HG03064 (cell line): Measurements from ENCODE around the gene HOXD12.

ENCODE experiments used
- ATAC-seq: cut with Tn5 transposase; IDR thresholded peaks from one replicate; pipeline ENCODE4 v1.9.1; 2021; ENCODE audit warnings: low read depth; ENCODE audit not compliant: unreplicated experiment

HOXD12 gene, protein sequence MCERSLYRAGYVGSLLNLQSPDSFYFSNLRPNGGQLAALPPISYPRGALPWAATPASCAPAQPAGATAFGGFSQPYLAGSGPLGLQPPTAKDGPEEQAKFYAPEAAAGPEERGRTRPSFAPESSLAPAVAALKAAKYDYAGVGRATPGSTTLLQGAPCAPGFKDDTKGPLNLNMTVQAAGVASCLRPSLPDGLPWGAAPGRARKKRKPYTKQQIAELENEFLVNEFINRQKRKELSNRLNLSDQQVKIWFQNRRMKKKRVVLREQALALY

DNA sequence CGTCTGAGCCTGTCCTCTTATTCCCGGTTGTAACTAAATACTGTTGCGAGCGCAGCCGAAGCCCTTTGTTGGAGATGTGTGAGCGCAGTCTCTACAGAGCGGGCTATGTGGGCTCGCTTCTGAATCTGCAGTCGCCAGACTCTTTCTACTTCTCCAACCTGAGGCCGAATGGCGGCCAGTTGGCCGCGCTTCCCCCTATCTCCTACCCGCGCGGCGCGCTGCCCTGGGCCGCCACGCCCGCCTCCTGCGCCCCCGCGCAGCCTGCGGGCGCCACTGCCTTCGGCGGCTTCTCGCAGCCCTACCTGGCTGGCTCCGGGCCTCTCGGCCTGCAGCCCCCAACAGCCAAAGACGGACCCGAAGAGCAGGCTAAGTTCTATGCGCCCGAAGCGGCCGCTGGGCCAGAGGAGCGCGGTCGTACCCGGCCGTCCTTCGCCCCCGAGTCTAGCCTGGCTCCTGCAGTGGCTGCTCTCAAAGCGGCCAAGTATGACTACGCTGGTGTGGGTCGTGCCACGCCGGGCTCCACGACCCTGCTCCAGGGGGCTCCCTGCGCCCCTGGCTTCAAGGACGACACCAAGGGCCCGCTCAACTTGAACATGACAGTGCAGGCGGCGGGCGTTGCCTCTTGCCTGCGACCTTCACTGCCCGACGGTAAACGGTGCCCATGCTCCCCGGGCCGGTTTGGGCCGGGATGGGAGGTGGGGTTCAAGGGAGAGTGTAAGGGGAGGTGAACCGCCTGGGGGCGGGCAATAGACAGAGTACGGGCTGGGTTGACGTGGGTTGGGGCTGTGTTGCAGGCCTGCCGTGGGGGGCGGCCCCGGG lies at the start of gene HOXD12:
TSS of gene HOXD12 (plus strand) at position 68 of the 819 bp plus-strand sequence. CDS start at position 75, 7 bp downstream.
- ATAC-seq: no peak

DNA sequence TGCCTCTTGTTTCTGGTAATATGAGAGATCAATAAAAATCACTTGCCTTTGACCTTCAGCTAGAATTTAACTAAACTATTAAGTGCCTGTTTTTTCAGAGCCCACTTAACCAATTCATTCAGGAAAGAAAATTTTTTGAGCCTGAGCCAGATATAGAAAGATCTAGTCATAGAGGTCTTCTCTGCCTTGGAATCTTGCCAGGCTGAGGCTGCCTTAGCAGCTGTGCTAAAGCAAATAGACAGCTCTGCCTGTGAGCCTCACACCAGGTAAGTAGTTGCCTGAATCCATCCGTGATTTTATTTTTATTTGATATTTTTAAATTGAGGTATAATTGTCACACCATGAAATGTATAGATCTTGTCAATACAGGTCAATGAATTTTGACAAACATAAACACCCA lies 43.2 kb upstream of the HOXD12 start:
- no peak for ATAC-seq

DNA sequence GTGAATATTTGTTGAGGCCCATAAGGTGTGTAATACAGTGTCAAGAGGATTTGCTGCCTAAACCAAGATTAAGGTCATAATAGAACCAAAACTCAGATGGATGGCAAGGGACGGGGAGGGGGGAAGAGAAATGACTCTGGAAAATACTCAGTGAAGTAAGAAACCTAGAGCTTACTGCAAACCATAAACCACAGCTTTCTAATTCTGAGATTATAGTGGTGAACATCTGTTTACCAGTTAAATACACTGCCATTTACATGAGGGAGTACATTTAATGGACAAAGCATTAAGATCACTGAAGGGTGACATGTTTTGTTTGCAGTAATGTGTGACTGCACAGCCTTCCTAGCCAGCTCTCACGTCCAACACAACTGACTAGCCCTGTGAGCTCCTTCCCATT lies 35.6 kb upstream of the HOXD12 start:
- no peak for ATAC-seq

DNA sequence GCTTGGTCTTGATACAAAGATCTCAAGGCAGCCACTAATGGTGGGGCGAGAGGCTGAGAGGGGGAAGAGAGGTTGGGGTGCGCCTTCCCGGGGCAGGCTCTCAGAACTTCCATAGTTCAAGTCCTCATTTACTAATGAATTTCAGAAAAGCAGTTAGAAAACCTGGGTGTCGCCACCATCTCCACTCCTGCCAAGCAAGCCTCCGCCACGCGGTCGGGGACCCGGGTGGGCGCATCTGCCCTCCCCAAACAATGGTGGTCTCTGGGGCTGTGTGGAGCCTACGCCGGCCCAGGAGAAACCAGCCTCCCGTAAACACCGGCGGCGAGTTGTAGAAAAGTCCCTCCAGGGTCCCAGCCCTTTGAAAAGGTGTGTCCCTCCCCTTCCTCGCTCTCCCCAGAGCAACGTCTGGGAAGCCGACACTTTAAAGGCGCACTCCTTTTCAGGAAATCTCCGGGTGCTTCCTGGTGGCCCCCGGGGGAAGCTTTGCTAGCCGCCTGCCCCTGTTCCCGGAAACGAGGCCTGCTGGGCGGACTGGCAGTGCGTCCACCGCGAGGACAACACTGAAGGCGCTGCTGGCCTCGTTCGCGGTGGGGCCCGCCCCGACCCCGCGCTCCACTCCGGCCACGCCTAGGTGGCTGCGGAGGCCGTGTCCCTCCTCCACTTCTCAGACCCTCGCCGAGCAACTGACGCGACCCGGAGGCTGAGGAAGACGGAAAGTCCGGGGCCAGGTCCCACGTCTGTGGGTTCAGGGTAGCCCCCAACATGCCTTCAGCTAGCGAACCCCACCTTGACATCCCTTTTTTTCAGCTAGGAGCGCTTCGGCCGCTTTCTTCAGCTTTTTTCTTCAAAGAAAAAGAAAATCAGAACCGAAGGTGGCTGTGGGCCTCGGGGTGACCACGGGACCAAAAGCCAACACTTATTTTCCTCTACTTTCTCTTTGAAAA lies 32.7 kb upstream of the HOXD12 start:
- ATAC-seq: no peak

DNA sequence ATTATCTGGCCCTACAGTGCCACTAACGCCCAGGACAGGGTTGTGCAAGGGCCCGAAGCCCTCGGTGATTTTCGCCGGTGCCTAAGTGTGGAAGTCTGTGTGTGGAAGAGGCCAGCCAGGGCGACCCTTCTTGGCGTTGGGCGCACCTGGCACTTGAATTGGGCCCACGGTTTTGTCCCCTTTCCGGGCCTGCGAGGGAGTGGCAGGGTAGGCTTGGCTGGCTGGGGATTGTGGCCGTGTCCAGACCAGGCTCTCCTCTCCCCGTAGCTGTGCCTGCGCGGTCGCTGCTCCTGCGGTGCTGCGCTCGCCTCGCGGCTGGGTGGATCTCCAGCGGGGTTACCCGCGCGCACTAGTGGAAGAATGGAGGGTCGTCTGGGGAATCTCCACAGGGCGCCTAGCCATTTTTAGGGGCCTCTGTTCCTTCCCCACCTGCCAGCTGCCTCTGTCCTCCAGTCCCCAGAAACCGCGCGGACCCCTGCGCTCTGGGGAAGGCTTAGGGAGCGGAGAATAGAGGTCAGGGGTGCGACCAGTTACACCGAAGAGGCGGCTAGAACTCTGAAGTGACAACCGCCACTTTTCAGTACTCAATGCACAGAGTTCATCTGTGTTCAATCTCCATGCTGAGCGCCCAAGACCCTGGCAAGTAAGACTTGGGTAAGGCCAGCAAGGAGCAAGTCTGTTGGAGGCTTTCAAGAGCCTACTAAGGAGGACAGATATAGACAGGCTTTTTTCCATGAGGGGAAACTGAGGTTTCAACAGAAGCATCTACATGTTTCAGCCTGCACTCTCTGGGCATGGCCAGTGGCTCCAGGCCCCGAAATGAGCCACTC lies 31.8 kb upstream of the HOXD12 start:
- no peak for ATAC-seq

DNA sequence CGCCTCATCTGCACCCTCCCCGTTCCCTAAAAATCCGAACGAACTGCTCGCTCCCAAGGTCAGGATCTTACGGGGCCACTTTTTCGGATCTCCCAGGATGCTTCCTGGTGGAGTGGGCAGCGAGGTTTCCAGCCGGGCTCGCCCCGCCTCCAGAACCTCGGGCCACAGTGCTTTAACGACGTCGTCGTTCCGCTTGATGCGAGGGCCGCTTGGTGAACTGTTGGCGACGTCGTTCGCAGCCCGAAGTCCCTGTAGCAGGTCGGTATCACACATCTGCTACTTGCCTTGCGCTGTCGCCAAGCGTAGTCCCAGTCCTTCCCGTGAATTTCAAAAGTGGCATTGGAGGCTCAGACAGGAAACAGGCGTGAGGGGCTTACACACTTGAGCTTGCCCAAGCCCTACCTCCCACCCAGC lies 31.2 kb upstream of the HOXD12 start:
- ATAC-seq: no peak

DNA sequence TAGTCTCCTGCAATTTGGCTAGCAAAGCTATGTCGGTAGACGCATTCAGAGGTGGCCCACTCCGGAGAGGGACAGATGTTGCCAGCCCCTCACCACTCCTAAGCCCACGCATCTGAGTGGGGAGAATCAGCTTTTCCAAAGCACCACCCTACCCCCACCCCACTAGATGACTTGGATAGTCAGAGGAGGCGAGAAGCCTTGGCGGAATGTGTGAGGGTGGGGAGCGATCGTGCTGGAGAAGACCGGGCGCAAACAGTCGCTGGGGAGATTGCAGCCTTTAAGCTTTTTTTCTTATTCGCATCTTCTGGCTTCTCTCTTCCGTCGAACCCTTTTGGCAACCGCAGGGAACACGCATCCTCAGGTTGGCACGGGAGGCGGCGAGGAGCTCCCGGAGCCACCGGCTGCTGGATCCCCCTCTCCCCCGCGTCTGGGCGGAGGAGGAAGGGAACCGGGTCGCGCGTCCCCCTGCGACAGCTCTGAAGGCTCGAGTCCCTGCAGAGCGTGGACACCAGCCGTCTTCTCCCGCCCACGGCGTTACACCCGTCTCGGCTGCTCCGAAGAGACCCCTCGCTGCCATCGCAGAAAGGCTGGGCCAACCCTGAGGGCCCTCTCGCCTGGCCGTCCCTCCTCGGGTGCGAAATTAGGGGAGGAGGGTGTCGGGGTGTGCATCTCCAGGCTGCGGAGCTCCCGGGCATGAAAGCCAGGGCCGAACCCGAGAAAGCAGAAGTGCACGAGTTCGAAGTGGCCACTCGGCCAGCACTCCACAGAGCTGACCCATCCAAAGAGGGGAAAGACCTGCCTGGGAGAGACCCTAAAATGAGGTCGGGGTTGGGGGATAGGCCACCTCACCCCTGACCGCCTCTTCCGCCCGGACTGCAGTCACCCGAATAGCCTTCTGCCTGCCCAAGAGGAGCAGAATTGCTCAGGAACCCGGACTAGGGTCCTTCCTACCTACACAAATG lies 28.0 kb upstream of the HOXD12 start:
- ATAC-seq: no peak

DNA sequence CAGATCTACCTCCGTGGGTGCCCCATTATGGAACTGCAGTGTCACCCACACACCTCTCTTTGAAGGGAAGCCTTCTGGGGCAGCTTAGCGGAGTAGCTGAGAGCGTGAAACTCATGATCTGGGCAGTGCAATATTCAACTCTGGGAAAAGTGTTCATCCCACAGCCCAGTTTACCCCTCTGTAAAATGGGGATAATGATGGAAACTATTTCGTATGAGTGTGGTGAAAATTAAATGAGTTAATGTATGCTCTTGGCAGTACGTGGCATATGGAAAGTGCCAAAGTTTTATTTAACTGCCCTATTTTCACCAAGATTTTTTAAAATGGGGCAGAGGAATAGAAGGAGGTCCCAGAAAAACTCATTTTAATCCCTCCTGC lies 27.3 kb upstream of the HOXD12 start:
- no peak for ATAC-seq

DNA sequence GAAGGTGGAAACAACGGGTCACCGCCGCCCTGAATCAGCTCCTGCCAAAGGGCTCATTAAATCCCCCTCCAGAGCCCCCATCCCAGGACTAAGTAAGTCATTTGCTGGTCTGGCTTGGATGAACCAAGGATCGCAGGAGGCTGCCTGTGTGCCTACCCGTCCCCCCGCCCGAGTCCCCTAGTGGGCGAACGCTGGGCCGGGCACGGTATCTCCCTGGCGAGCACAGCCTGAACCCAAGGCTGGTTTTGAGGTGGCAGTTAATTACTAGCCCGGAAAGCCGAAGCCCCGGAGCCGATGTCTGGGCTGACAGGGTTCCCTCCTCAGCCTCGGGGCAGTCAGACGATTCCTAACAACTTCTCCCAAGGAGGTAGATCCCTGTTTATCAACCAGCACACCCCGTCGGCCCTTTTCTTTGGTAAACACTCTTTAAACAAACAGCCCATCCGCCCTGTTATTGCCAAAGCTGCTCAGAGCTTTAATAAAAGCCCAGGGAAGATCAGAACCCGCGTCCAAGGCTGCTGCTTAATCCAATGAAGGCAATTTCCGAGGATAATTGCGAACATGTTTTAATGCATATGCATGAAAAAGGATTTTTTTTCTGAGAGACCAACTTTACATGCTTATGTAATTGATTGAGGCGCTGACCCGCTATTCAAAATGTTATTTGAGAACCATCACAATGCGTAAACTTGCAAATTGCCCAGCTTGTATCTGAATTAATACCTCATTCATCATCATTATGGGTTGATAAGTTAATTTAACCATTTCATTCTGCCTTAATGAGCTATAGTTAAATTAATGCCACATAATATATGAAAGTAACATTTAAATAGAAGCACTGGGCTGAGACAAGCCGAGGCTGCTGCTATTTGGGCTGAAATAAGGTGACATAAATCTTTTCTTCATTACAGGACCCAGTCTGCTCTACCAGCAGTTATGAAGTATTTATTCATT lies 26.4 kb upstream of the HOXD12 start:
- ATAC-seq: no peak

DNA sequence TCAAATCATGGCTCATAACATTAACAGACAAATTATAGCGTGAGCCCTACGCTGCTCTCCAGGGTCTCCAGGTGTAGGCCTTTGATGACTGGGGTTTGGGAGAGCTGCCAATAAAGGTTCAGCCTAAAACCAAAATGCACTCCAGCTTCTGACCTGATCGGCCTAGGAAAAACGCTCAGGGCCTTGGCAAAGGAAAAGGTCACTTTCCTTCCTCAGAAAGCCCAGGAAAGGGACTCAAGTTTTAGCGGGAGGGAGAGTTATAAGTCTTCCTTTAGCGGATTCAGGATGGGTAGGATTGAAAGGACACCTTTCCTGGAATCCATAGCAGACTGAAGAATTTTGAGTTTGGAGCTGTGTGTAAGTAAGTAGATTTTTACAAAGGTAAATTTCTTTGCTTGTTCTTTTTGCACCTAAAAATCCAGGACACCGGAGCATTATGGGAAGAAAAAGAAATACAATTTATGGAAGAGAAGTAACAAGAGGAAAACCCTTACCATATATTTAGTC lies 24.6 kb upstream of the HOXD12 start:
- no peak for ATAC-seq

DNA sequence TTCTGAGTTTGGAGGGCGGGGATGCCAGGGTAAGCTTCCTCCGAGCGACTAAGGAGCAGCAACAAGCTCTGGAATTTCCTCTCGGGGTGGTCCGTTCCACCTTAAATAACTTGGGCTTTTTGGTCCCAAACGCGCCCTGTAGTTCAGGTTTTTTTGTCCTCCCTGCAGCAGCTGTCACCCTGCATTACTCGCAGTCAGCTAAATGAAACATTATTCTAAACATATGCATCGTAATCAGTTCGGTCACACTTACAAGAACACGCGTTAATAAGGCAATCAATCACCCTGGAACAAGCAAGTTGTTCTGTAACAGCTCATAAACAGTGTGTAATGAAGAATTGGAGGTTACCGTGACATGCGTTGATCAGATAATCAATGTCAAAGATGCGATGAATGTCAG lies 24.1 kb upstream of the HOXD12 start:
- ATAC-seq: no peak

DNA sequence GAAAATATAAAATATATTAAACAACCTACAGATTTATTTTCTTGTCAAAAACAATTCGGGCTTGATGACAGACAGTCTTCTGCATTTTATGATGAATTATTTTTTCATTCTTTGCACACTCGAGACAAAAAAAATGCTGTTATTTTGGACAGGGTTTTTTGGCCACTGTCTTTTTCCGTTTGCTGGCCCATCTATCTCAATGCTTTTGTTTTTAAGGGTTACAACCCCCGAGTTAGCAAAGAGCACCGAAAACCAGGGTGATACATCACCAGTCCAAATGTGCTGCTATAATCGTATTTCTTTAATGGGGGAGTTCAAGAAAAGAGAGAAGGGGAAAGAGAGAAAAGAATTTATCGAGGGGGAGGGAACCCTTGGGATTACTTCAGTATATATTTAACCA lies 23.5 kb upstream of the HOXD12 start:
- ATAC-seq: no peak

DNA sequence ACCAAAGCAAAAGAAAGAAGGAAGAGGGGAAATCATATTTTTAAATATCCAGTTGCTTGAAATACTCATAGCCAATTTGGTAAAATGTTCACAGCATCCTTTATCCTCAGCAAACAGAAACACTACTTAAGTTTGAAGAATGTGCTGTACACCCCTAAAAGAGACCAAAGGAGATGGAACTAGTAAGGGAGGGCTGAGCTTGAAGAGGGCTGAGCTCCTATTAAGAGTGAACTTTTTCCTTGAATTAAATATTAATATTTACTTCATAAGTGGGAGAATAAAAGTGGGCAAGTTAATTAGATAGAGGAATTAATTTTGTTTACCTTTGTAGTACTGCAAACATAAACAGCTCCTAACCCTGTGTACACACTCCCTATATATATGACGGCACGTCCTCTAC lies 22.8 kb upstream of the HOXD12 start:
- ATAC-seq: no peak

DNA sequence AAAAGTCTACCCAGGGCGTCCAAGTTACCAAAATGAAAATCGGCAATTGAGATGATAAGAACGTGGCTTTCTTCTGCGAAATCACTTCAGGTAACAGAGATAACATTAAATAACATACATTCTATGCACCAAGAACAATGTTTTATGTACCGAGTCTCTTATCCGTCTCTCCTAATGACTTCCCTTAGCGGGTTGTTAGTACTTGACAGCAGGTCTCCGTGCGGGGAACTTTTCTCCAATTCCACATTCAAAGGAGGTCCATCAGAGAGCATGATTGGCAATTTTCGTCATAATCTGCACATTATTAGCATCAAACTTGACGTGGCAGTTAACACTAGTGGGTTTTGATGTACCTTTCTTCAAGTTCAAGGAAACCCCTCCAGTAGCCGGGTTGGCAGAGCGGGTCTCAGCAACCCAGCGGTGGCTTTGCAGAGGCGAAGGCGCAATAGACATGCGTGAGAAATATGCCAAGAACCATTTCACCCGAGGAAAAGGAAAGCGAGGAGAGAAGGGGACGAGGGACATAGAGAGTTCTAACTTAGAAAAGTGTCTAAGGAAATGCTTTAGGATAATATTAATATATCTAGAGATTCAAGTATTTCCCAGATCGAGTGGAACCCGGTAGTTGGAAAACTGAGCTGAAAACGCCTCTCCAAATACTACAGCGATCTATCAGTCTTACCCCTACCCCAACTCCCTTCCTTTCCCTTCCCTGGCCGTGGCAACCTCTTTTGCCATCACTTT lies 20.9 kb upstream of the HOXD12 start:
- ATAC-seq: no peak

DNA sequence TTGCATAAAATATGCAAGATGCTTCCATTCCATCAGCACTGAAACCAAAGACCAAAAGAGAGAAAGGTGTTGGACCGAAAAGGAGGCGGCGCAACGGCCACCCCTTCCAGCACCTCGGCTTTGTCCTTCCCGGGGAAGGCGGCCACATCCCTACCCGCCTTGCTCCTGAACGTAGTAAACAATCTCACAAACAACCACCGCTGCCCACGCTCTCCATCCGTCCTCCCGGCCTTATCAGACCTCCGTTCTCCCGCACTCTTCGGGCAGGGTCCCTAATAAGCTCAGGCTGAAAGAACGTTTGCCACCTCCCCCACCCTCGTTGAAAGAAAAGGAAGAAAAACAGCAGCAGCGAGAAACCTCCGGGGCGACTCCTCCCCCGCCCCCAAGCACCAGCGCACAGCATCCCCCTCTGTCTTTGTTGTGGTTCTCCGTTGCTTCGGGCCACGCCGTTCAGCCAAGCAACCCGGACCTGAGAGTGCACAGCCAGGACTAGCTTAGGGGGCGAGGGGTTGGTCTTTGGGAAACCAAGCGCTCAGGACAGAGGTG lies 20.2 kb upstream of the HOXD12 start:
- ATAC-seq: no peak

DNA sequence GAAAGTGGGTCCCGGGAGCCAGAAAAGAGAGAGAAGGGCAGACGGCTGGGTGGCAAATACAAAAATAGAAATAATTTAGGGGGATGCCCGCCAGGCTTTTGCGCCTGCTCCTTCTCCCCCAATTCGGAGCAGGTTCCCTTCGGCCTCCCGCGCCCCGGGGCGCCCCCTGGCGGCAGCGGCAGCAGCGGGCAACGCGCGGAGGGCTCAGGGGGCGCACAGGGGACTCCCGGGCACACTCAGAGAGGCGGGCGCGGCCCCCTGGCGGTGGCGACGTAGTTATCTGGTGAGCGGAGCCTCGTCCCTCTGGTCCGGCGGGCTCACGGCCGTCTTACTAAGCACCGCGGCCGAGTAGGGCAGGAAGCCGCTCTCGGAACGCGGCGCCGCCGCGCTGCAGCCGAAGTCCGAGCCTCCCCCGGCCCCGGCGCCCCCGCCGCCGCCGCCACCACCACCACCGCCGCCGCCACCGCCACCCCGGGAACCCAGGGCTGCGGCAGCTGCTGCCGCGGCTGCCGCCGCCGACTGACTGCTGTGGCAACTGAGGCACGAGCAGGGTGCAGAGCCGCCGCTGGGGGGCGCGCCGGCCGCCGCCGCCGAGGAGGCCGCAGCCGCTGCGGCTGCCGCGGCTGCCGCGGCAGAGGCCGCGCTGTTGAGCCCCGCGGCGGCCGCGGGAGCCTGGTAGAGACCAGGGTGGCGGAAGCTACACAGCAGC lies 19.6 kb upstream of the HOXD12 start:
- ATAC-seq: no peak
